HG03135 (cell line): Measurements from ENCODE around the gene SLC44A3.
"Not testable (repeated sequence)": the region's sequence is repeated elsewhere in the genome, so short reads cannot be mapped to it uniquely, and the experiment has no call there.

Source experiments
- ATAC-seq: cut with Tn5 transposase; IDR thresholded peaks from one replicate; pipeline ENCODE4 v1.9.1; 2021; ENCODE audit warnings: mild to moderate bottlenecking, moderate library complexity; ENCODE audit not compliant: unreplicated experiment

The SLC44A3 gene

DNA sequence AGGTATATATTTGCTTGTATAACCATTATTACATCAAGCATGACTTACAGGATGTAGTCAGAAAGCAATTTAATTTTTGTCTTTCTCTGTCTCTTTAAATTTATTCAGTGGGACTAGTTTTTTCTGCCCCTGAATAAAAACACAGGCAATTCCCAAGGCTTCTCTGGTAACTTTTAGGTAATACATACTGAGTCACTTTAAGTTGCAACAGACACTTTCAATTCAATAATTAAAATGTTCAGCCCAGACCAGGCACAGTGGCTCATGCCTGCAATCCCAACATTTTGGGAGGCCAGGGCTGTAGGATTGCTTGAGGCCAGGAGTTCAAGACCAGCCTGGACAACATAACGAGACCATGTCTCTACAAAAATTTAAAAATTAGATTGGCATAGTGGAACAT, 12.3 kb downstream of the SLC44A3 start:
- no peak for ATAC-seq

DNA sequence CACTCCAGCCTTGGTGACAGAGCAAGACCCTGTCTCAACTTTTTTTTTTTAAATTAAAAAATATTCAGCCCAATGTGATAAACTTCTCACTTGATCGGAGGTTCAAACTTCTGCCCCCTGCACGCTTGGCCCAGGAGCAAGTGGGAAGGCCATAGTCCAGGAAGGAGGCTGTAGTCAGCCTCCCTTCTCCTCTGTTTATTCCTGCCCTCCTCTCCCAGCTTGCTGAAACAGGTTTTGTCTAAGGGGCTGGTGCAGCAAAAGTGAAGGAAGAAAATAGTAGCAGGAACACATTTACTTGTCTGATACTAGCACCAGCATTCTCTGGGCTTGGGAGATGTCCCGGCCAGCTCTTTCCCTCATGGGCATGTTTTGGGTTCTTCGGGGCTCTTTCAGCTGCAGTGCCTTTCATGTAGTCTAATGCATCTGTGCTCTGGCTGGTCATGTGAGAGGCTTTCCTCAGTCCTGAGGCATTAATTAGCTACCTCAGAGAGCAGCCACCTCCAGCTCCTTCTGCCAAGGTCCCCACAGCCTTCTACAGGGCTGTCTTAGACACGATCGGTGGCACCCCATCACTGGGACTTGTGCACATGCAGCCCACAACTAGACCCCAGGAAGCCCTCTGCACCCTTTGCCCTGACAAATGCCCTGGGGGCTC, 12.9 kb downstream of the SLC44A3 start:
- ATAC-seq, result no peak

- no peak for ATAC-seq
These were observed 16.7 kb downstream of the SLC44A3 start for GRCh38 chr1:94836891-94837290.

DNA sequence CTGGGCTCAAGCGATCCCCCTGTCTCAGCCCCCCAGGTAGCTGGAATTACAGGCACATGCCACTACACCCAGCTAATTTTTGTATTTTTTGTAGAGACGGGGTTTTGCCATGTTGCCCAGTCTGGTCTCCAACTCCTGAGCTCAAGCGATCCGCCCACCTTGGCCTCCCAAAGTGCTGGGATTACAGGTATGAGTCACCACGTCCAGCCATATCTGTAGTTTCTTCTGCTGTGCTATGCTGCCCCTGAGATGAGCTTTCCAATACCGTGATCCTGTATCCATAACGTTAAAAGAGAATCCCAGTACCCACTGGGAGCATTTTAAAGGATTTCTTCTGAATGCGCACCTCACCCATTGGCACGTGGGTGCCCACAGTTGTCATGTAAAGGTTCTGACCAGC, 20.2 kb downstream of the SLC44A3 start:
- ATAC-seq, result not testable (repeated sequence)

DNA sequence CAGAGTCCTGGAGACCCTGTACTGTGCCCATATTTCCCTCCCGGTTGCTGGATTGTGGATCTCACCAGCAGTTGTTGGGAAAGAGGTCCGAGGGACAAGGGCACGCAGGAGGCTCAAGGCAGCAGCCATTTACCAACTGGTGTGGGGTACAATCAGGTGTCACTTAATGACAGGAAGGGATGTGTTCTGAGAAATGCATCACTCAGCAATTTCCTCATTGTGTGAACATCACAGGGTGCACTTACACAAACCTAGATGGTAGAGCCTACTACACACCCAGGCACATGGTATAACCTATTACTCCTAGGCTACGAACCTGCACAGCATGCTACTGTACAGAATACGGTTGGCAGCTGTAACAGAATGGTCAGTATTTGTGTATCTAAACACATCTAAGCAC, 20.7 kb downstream of the SLC44A3 start:
- ATAC-seq, result no peak

DNA sequence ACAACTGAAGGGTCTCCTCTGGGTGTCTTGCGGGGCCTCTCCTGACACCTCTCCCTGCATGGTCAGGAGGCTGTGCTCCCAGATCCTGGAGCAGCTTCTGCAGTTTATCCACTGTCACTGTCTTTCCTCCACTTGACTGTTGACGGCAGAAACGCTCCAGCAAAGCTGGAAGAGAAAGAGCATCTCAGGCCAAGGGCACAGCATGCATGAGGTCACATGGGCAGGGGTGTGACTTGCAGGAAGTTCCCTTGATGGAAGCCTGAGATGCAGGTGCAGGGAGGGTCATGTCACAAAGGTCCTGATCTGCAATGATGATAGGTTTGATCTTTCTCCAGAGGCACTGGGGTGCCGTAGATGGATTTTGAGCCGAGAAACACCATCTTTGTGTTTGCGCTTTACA, 23.3 kb downstream of the SLC44A3 start:
- no peak for ATAC-seq

- no peak for ATAC-seq
These were observed 23.7 kb downstream of the SLC44A3 start for GRCh38 chr1:94843846-94844245.

DNA sequence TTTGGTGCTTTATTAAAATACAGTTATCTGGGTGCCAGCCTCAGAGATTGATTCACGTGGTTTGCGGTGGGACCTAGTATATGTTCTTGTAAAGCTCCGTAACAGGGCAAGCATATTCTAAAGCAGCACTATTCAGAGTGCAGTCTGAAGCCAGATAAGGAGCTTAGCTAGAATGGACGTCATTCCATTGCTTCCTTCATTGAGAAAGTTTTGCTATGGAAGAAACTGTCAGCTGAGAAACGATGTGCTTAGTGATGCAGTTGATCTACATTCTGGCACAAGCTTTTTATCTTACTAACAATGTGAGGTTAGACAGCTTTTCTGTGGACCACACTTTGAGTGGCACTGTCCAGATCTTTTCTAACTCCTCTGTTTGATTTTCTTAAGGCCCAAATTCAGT, 26.2 kb downstream of the SLC44A3 start:
- ATAC-seq, result no peak

DNA sequence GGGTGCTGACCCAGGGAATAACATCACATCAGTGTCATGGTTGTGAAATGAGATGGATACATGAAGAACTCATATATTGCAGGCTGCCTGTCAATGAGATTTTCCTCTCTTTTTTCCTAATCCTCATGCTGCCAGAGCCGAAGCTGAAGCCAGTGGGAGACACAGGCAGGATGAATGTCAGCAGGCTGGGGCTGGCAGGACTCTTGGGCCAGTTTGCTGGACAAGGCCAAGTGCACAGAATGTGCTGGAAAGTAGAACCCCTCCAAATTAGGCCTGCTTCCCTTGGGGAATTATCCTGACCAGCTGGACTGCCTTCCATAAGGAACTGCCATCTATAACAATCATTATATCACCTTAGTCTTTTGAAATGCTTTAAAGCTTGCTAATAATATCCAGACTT, 31.4 kb downstream of the SLC44A3 start:
- no peak for ATAC-seq

- ATAC-seq, result no peak
These were observed 32.6 kb downstream of the SLC44A3 start for GRCh38 chr1:94852788-94853187.

DNA sequence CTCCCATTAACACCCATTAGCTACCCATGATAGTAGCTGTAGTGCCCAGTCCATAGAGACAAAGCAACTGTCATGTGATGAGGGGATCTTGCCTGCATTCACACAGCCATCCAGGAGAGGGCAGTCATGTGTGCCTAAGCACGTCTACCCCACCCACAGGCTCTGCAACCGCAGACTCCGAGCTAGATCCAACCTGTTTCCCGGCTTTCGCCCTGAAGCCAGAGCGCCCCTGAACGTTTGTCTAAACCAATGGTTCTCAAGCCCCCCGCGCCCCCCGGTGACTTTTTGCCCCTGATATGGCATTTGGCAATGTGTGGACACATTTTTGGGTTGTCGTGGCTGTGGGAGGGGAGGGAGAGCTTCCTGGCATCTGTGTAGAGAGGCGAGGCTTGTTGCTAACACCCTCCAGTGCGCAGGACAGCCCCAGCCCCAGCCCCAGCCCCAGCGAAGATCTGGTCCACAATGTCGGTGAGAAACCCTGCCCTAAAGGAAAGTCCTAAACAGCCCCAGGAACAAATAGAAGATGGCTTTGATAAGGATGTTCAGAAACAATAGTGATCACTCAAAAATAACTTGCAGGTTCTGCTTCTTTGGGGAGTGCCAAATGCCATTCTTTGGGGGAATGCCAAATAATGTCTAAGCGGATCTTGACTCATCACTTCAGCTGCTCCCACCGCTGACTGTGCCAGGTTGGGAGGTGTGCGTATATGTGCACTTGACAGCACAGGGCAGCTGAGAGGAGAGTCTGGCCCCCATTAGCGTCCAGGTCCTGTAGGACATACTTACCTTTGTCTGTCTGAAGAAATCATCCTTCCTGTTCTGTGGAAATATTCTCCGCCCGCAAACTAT, 34.5 kb downstream of the SLC44A3 start:
- ATAC-seq, result peak; percentile 99

- ATAC-seq, result no peak
These were observed 35.1 kb downstream of the SLC44A3 start for GRCh38 chr1:94855307-94855700.

DNA sequence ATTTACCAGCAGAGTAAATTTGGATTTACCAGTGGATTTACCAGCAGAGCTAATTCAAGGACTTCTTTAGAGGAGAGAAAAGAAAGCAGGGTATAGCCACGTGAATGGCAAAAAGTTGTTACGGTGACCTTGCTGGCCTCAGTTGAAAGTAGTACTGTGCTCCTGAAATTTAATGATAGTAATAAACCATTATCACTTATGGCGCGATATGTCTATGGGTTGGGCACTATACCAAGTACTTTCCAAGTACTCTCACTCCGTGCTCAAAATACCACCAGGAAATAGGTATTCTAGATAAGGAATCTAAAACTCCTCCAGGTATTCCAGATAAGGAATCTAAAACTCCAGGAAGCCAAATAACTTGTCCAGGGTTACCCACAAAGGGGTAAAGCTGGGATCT, 35.8 kb downstream of the SLC44A3 start:
- no peak for ATAC-seq

- no peak for ATAC-seq
These were observed 36.7 kb downstream of the SLC44A3 start for GRCh38 chr1:94856868-94857267.

DNA sequence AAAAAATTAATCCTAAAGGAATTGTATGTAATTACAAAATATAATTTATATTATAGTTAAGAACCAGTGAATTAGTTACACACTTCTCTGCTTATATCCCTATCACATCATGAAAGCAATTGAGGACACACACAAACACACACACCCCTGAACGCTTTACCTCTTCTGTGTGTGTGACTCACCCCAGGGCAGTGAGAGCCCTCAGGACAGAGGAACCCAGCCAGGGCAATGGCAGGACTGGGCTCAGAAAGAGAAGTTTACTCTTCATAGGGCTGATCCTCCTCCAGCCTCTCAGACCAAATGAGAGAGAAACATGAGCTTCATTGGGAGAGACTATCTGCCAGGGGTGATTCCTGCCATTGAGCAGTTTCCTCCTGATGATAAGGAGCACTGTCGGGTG, 38.1 kb downstream of the SLC44A3 start:
- ATAC-seq, result no peak

GRCh38 chr1:94859174-94859573, 39.0 kb downstream of the SLC44A3 start:
- no peak for ATAC-seq

DNA sequence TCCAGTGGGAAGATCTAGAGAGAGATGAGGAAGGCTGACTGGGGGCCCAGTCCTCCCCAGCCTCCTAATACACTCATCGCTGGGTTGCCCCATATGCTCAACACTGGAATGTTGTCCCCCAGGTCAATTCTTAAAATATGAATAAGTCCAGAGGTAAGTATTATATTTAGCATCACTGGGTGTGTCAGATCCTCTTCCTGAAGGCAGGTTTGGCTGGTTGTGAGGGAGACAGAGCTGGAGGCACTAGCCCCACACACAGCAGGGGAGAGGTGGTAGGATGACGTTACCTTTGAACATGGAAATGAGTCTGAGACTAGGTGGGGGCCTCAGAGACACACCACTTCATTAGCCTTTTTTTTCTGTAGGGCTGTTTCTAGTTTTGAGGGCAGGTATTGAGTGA, 42.6 kb downstream of the SLC44A3 start:
- ATAC-seq, result no peak

- no peak for ATAC-seq
These were observed 43.2 kb downstream of the SLC44A3 start for GRCh38 chr1:94863297-94863911.

- no peak for ATAC-seq
These were observed 43.8 kb downstream of the SLC44A3 start for GRCh38 chr1:94863919-94864318.

DNA sequence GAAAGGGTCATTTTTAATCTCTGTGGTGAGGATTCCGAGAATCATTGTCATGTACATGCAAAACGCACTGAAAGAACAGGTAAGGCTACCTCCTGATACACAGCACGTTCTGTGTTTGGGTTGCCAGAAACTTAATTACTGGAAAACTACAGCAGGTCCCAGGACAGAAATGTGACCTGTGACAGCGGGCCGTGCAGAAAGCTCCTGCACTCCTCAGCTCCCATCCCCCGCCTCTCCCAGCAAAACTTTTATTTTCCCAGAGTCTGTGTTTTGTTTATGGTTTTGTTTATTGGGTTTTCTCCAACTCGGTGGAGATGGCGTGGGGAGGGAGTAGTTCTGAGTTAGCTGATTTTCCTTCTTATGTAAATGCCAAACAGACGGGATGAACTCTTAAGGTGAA, 44.7 kb downstream of the SLC44A3 start:
- no peak for ATAC-seq

GRCh38 chr1:94865360-94865759, 45.2 kb downstream of the SLC44A3 start:
- ATAC-seq, result no peak

DNA sequence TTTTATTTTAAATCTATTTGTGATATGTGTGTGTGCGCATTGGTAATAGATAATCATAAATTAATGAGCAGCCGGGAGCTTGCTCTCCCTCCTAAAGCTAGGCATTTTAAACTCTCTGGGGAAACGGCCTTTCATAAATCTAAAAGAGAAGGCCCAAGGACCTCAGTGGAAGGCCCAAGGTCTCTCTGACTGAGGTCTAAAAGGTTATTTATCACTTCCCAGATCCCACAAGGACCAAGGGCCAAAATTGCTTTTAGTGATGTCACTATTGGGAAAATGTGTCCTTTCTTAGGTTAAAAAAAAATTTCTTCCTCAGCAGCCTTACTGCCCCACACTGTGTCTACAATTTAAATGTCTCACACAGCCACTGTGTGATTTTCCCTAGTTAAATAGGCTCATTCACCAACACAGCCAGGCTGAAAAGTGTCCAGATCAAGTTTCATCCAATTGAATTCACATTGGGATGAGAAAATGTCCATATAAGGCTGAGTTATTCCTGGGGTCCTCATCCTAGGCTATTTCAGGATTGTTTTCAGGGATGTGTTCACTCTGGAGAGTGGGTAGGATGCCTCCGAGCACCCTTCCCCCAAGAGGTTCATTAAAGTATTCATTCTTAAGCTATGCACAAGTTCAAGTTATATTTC, 46.1 kb downstream of the SLC44A3 start:
- ATAC-seq, result no peak
